NCI-H526 treated with DMSO at 0.1 percent for 48 hours (cell line): ENCODE results near the gene PRAMEF20.
A peak's percentile ranks its signal among the peaks of the same experiment; 100 is the strongest.

Experiments used
- DNase-seq: peaks from one replicate; lab custom pipeline; 2025; lab: John Stamatoyannopoulos, UW

PRAMEF20 gene

DNA sequence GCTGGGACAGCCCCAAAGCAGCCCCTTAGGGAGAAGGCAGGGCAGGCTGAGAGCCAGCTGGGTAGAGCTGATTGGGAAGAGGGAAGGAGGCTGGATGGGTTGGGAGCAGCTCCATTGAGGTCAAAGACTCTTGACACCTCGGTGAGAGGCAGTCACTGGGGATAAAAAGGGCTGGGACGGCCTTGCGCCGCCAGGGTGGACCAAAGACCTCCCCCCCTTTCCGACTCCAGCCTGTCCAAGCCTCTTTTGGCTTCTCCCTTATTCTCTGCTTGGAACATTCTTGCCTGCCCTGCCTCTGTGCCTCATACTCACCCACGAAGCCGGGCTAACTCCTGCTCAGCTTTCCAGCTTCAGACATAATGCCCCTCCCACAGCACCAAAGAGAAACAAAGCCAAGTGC, 52.4 kb downstream of the PRAMEF20 start:
- DNase-seq, result no peak

DNA sequence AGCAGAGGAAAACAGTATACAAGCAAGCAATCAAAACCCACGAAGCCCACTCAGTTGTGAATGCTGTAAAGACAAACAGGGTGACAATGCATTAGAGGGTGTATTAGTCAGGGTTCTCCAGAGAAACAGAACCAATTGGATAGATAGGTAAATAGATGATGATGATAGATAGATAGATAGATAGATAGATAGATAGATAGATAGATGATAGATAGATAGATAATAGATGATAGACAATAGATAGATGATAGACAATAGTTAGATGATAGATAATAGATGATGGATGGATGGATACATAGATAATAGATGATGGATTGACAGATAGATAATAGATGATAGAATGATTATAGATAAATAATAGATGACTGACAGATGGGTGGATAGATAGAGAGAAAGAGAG, 55.3 kb downstream of the PRAMEF20 start:
- DNase-seq, result no peak

DNA sequence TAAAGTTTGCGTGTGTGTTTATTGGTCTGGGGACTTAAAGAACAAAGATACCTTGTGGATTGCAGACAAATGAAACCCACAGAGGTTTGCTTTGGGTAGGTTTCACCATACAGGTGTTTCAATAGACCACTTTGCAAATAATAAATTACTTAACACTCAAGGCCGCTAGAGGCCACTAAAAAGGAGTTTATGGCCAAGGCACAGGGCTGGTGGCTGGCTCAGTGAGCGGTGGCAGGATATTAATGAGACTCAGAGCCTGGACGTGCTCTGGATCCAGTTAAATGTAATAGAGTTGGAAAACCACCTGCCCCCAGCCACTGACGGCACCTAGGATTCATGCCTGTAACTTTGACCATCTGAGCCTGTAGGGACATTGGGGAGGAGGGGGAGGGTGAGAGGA, 59.1 kb downstream of the PRAMEF20 start:
- peak; percentile 16 for DNase-seq
